ENCODE measurements around the gene RNF225.

DNA sequence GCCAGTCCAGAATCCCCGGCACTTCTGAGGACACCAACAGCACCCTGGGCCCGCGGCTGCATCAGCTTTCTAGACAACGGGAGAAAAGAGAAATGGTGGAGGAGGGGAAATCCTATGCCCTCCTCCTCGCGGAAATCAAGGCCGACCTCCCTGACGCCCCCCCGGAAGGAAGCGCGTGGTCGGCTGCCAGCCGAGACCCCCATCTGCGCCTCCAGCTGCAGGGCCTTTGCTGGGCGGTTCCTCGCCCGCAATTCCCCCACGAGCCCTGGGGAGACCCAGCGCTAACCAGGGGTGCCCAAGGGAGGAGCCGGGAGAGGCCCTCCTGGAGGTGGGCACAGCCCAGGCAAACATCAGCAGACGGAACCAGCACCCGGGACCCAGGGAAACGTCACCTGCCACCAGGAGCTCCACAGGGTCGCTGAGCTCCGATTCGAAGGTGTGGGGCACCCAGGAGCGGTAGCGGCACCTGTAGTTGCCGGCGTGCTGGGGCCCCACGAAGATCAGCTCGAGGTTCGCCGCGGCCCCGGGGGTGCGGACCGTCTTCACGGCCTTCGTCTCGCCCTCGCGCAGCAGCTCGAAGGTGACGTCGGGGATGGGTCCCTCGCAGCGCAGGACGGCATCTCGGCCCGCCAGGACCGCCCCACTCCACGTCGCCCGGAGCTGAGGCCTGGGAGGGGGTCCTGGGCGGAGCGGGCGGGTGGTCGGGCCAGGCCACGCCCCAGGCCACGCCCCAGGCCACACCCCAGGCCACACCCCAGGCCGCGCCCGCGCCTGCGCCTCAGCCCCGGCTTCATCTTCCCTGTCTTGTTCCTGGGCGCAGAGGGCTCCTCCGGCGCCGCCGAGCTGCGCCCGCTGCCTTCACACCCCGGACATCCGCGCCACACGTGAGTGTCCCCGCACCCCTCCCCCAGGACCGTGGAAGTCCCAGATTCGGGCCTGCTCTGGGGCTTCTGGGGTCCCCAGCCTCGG, 48.2 kb upstream of the RNF225 start:
- TF ChIP-seq, protein P1, sequence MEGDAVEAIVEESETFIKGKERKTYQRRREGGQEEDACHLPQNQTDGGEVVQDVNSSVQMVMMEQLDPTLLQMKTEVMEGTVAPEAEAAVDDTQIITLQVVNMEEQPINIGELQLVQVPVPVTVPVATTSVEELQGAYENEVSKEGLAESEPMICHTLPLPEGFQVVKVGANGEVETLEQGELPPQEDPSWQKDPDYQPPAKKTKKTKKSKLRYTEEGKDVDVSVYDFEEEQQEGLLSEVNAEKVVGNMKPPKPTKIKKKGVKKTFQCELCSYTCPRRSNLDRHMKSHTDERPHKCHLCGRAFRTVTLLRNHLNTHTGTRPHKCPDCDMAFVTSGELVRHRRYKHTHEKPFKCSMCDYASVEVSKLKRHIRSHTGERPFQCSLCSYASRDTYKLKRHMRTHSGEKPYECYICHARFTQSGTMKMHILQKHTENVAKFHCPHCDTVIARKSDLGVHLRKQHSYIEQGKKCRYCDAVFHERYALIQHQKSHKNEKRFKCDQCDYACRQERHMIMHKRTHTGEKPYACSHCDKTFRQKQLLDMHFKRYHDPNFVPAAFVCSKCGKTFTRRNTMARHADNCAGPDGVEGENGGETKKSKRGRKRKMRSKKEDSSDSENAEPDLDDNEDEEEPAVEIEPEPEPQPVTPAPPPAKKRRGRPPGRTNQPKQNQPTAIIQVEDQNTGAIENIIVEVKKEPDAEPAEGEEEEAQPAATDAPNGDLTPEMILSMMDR (IDR thresholded peaks at IDR 0.05; ENCODE audit: low read length) = no peak
- no peak for TF ChIP-seq EZH2phosphoT487 (IDR thresholded peaks at IDR 0.05; ENCODE audit: low read length)
